ENCODE measurements around the gene MYO3B.

GRCh38 chr2:170455617-170456426, 277.9 kb downstream of the MYO3B start:
- no peak for TF ChIP-seq CTCF (IDR thresholded peaks at IDR 0.05; ENCODE audit: low read depth, low read length)
- TF ChIP-seq EZH2phosphoT487 (IDR thresholded peaks at IDR 0.05; ENCODE audit: low read depth) = no peak
